ENCODE data around the gene PRPF8.

The PRPF8 gene

DNA sequence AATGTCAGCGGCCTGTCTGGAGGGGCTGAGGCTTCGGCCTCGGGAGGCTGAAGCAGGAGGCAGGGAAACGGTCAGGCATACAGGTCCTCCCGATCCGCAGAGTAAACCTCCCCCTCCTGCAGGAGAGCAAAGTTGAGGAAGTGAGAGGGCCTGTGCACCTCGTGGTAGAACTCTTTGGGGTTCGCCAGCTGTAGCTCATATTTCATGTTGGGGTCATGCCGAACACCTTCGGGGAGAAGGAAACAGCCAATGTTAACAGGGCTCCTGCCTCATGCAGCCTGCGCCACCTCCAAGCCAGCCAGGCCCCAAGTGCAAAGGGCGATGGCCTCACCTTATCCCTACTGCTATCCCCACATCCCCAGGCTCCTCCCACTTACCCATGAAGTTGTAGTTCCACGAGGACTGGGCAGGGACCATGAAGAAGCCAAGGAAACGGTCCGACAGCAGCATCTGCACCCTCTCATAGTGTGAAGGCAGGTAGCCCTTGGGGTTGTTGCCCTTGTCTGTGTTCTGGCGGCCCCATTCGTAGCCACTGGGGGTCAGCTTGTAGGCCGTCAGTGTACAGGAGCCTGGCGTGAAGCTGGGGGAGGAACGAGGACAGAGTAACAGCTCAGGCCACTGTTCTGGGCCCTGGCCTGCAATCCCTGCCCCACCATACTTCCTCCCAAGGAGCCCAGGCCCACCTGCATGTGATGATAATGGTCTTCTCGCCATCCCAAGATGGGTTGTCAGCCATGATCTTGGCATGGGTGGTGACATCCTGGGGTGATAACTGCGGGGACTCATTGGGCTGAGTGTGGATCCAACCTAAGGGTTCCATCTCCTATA is 33.7 kb downstream of the PRPF8 start:
- Histone ChIP-seq H3K27ac (peak overlapping the region; percentile 98 to 100), H3K4me3 (no peak overlapping the region)
- TF ChIP-seq, protein P1, sequence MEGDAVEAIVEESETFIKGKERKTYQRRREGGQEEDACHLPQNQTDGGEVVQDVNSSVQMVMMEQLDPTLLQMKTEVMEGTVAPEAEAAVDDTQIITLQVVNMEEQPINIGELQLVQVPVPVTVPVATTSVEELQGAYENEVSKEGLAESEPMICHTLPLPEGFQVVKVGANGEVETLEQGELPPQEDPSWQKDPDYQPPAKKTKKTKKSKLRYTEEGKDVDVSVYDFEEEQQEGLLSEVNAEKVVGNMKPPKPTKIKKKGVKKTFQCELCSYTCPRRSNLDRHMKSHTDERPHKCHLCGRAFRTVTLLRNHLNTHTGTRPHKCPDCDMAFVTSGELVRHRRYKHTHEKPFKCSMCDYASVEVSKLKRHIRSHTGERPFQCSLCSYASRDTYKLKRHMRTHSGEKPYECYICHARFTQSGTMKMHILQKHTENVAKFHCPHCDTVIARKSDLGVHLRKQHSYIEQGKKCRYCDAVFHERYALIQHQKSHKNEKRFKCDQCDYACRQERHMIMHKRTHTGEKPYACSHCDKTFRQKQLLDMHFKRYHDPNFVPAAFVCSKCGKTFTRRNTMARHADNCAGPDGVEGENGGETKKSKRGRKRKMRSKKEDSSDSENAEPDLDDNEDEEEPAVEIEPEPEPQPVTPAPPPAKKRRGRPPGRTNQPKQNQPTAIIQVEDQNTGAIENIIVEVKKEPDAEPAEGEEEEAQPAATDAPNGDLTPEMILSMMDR (IDR thresholded peaks at IDR 0.05), result no peak
- DNase-seq (ENCODE audit: low spot score), result no peak

DNA sequence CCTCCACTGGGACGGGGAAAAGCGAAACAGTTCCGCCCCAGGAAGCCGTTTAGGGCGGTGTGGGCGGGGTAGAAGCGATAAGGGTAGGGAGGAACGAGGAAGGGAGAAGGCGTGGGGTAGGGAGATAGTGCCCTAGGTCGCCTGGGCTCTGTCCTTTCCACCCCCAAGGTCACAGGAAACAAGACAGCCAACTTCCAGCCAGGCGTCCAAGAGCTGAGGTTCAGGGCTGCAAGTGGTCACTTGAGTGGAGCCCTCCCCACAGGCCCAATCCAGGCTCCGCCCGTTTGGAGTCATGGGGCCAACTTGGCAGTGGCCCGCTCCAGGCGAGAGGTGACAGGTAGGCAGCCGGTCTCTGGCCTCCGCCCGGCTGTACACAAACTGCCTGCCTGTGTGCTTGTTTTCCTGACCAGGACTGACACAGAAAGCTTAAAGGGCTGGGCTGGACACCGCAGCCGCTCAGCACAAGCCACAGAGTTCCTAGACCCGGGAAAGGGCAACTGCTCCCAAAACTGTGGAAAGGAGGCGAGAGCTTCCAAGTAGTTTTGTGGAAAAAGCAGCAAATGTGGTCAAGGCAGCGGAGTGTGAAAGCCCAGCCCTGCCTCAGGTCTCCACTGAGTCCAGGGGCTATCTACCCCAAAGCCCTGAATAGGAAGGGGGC is 34.7 kb downstream of the PRPF8 start, which contains the start of gene RILP:
Gene RILP (minus strand): TSS at position 23 of the 658 bp plus-strand sequence. CDS start 62 bp downstream, outside the sequence.
- Histone ChIP-seq H3K27ac (peak within 1 kb of the TSS; percentile 98 to 100), H3K4me3 (peak within 1 kb of the TSS; percentile 95)
- TF ChIP-seq, protein P1 (IDR thresholded peaks at IDR 0.05), result no peak
- DNase-seq (ENCODE audit: low spot score), result peak; percentile 90

DNA sequence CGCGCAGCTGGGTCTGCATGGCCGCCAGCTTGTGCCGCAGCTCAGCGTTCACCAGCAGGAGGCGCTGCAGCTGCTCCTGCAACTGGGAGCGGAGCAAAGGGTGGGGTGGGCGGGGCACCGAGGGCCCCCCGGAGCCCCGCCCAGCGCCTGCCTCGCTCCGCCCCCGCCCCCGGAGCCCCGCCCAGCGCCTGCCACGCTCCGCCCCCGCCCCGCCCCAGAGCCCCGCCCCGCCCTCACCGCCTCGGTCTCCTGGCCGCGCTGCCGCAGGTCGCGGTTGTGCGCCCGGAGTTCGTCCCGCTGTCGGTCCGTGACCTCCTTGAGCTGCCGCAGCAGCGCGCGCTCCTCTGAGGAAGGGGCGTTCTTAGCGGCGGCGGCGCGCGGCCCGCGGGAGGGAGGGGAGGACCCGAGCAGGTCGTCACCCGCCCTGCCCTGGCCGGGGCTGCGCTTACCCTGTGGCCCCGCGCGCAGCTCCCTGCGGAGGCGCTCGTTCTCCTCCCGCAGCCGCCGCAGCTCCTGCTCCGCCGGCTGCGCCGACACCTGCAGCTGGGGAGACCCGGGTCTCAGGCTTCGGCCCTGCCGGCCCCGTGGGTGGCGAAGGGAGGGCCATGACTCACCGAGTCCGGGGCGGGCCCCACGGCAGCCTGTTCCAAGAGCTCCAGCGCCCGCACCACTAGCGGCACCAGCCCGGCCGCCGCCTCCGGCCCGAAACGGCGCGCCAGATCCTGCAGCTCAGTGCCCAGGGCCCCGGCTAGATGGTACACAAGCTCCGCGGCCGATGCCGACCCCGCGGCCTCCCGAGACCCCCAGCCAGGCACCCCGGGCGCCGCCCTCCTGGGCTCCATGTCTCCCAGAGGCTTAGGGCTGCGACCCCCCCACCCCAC is 35.5 kb downstream of the PRPF8 start:
- H3K27ac ChIP-seq, result peak overlapping the region; percentile 98 to 100
- DNase-seq (ENCODE audit: low spot score), result peak; percentile 95
- TF ChIP-seq, protein P1 (IDR thresholded peaks at IDR 0.05), result peak; percentile 99
- H3K4me3 ChIP-seq, result peak overlapping the region; percentile 95

DNA sequence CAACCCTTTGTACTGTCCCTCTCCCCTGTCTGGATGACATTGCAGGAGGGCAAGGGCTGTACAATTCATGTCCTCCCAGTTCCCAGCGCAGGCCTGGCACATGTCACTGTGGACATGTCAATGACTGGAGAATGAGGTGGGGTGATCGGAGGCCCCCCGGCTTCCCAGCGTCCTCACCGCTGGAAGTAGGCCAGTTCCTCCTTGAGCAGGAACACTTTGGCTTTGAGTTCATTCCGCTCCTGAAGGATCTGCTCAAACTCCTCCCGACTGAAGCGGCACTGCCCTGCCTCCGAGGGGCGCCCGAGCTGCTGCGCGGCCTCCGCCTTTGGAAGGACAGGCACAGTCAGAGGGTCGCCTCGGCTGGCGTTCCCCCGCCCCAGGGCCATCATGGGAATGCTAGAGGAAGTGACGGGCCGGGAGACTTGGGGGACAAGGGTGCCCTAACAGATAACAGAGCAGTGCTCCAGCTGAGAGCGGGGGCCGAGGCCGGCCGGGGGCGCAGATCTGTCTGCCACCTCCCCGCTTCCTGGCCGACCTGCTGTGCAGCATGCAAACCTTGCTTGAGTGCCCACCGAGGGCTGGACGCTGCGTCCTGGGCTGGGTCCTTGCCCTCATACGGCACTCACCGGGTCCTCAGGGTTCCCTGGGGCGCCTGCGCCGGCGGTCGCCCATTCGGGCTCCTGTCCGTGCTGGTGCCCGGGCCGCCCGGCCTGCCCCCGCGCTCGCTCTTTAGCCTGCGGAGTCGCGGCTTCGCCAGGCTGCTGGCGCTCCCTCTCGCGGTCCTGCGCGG is 36.3 kb downstream of the PRPF8 start:
- TF ChIP-seq, protein P1 (IDR thresholded peaks at IDR 0.05), result no peak
- H3K27ac ChIP-seq, result peak overlapping the region; percentile 84 to 100
- DNase-seq (ENCODE audit: low spot score), result peak; percentile 96
- H3K4me3 ChIP-seq, result peak overlapping the region; percentile 95

DNA sequence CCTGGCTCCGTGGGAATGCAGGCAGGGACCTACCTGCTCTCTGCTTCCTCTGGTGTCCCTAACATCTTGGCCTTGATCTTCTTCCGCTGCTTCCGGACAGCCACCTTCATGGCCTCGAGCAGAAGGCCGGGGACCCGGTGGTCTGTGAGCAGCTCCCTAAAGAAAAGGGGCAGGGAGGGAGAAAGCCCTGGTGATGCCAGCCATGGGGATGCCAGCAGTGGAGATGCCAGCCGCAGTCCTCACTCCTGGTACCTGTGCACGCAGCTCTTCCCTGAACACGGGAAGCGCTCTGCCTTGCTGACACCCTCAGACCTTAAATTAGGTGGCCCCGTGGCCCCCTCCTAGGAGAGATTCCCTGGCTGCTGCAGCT is 36.9 kb downstream of the PRPF8 start:
- no peak for DNase-seq (ENCODE audit: low spot score)
- peak overlapping the region; percentile 95 for H3K4me3 ChIP-seq
- H3K27ac ChIP-seq, result peak overlapping the region in 1 of 2 donors; percentile 100
- TF ChIP-seq, protein P1 (IDR thresholded peaks at IDR 0.05), result no peak

DNA sequence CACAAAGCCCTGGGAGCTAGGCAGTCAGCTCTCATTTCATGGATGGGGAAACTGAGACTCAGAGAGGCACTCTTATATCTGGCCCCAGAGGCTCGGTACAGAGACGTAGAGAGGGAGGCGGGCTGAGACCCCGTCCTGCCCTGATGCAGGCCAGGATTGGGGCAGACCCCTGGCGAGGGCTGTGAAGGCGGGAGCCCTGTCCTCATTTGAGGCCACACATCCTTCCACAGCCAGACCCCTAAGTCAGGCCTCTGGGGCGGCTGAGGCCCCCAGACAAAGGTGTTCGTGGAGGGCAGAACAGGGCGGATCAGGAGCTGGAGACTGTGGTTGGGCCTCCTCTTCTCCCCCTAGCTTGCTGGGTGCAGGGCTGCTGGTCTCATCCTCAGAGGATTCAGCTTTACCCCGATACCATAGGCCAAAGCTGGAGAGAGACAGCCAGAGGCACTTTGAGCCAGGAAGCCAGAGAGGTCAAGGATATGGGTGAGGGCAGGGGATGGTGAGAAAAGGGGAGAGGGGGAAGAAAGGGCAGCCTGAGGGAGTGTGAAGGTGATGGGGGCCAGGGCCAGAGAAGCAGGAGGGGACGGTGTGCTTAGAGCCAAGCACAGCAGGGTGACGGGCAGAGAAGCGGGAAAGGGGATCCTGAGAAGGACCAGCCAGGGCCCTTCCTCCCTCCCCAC is 38.3 kb downstream of the PRPF8 start:
- peak overlapping the region in 1 of 2 donors; percentile 82 for H3K27ac ChIP-seq
- TF ChIP-seq, protein P1 (IDR thresholded peaks at IDR 0.05), result no peak
- peak overlapping the region; percentile 24 for H3K4me3 ChIP-seq
- no peak for DNase-seq (ENCODE audit: low spot score)

Measured in coronary artery (tissue), 2 donors.